ENCODE results near the gene DENR. TPM values are rescaled to one million over a fixed set of nuclear protein-coding genes. Genes with fewer than 3 reads are reported as not detected.
"Not testable (repeated sequence)": the region's sequence is repeated elsewhere in the genome, so short reads cannot be mapped to it uniquely, and the experiment has no call there.

DENR gene
- total RNA-seq = 10 to 100 TPM; 15.7 to 27.7 (median 22.4) TPM

- peaks cover 0 to 38% (median 0%) of the 10 kb centered on the region in 3 donors for H3K36me3 ChIP-seq
- no peaks in the 10 kb centered on the region for H3K9me3 ChIP-seq
- DNase-seq = peak; percentile 98 to 100 (median 100)
- TF ChIP-seq CTCF (IDR thresholded peaks at IDR 0.05) (peak; percentile 74 to 93 (median 84)), POLR2A (IDR thresholded peaks at IDR 0.05) (peak; percentile 55 to 72)
- peak within 1 kb of the TSS; percentile 62 to 97 (median 86) for H3K4me3 ChIP-seq
- peak within 1 kb of the TSS; percentile 78 to 90 (median 85) for H3K27ac ChIP-seq
- peaks cover 0 to 17% (median 6%) of the 10 kb centered on the region in 4 donors for H3K4me1 ChIP-seq
- H3K27me3 ChIP-seq = no peaks in the 10 kb centered on the region
Observed at GRCh38 chr12:122752464-122753318, at the start of gene DENR. Gene DENR, plus strand, starts transcription at chr12:122752824. Its CDS starts 878 bp downstream, at chr12:122753702.

- H3K27me3 ChIP-seq, H3K27ac ChIP-seq, H3K4me1 ChIP-seq, H3K4me3 ChIP-seq, H3K9me3 ChIP-seq, H3K36me3 ChIP-seq: not testable (repeated sequence)
- DNase-seq = peak in 1 of 3 donors; percentile 34
Observed at GRCh38 chr12:122702890-122703611, 49.6 kb upstream of the DENR start, which contains the start of gene HCAR2. Gene HCAR2, minus strand, starts transcription at chr12:122703357. Its CDS starts 74 bp downstream, at chr12:122703283.

GRCh38 chr12:122703841-122704240, 48.8 kb upstream of the DENR start:
- H3K4me1 ChIP-seq, H3K36me3 ChIP-seq, H3K27me3 ChIP-seq, H3K9me3 ChIP-seq, H3K27ac ChIP-seq, DNase-seq, H3K4me3 ChIP-seq: not testable (repeated sequence)

GRCh38 chr12:122709287-122709686, 43.3 kb upstream of the DENR start:
- not testable (repeated sequence) for H3K9me3 ChIP-seq, H3K4me3 ChIP-seq, H3K36me3 ChIP-seq, H3K27me3 ChIP-seq, H3K27ac ChIP-seq, DNase-seq, H3K4me1 ChIP-seq

GRCh38 chr12:122710341-122710740, 42.3 kb upstream of the DENR start:
- not testable (repeated sequence) for H3K9me3 ChIP-seq, H3K4me1 ChIP-seq, H3K4me3 ChIP-seq, H3K27ac ChIP-seq, H3K27me3 ChIP-seq, H3K36me3 ChIP-seq
- peak in 1 of 3 donors; percentile 2 for DNase-seq

GRCh38 chr12:122711266-122711665, 41.4 kb upstream of the DENR start:
- H3K36me3 ChIP-seq = not testable (repeated sequence)

GRCh38 chr12:122713491-122714188, 39.0 kb upstream of the DENR start:
- H3K36me3 ChIP-seq, H3K27ac ChIP-seq, DNase-seq, H3K27me3 ChIP-seq, H3K4me3 ChIP-seq, H3K4me1 ChIP-seq, H3K9me3 ChIP-seq: not testable (repeated sequence)

More at GRCh38 chr12:122711266-122711665, 41.4 kb upstream of the DENR start:
- not testable (repeated sequence) for H3K27me3 ChIP-seq, H3K9me3 ChIP-seq, H3K4me1 ChIP-seq, DNase-seq, H3K4me3 ChIP-seq, H3K27ac ChIP-seq

- H3K36me3 ChIP-seq, H3K4me3 ChIP-seq, H3K9me3 ChIP-seq, H3K27ac ChIP-seq, H3K4me1 ChIP-seq, H3K27me3 ChIP-seq: not testable (repeated sequence)
- DNase-seq = peak in 1 of 3 donors; percentile 17
Observed at GRCh38 chr12:122715211-122715610, 37.4 kb upstream of the DENR start.

GRCh38 chr12:122716658-122717057, 36.0 kb upstream of the DENR start, which contains the start of gene HCAR3:
Gene HCAR3, minus strand, starts transcription at chr12:122716811. Its CDS starts 74 bp downstream, at chr12:122716737.
- H3K27me3 ChIP-seq, H3K27ac ChIP-seq, H3K9me3 ChIP-seq, H3K4me3 ChIP-seq, H3K36me3 ChIP-seq, H3K4me1 ChIP-seq: not testable (repeated sequence)
- peak in 1 of 3 donors; percentile 41 for DNase-seq

All from Peyer's patch (tissue), 4 donors.